ENCODE measurements around the gene MRGPRG. TPM values are rescaled to one million over a fixed set of nuclear protein-coding genes. Genes with fewer than 3 reads are reported as not detected.

Gene MRGPRG
- total and polyA plus RNA-seq, 2 of the 4 experiments (the other 2 are of a cell fraction), result not detected

- Histone ChIP-seq H3K9me3 (ENCODE audit: control insufficient read depth, insufficient read depth, low read length) (peaks cover 4% of the 10 kb centered on the region; the same call in 1 of the 2 replicates), H2BK5ac (ENCODE audit: low read depth, low read length, poor library complexity, severe bottlenecking) (no peak overlapping the region), H3K27me3 (ENCODE audit: control insufficient read depth, insufficient read depth, low read length) (peaks cover 9% of the 10 kb centered on the region; the same call in 1 of the 2 replicates), H3K4me3 (ENCODE audit: insufficient read depth, low read depth, low read length) (no peak overlapping the region), H2AK9ac (replicated peaks; ENCODE audit: low read depth, low read length, poor library complexity) (no peak overlapping the region), H2BK120ac (ENCODE audit: low read depth, low read length) (no peak overlapping the region), H4K8ac (ENCODE audit: low read depth in 2 of 2, low read length in 2 of 2) (no peak overlapping the region), H3K4ac (ENCODE audit: low read depth, low read length) (no peak overlapping the region), H2BK15ac (ENCODE audit: low read depth, low read length) (no peak overlapping the region), H3K9ac (ENCODE audit: low read depth, low read length) (no peak overlapping the region), H4K5ac (ENCODE audit: low read depth, low read length) (no peak overlapping the region), H3K79me1 (ENCODE audit: low read depth in 1 of 2, low read length in 2 of 2) (no peaks in the 10 kb centered on the region), H3K9me1 (ENCODE audit: insufficient read depth, low read length) (no peaks in the 10 kb centered on the region), H3K18ac (ENCODE audit: low read depth, low read length) (no peak overlapping the region), H3K36me3 (ENCODE audit: control insufficient read depth, insufficient read depth, low read length) (no peaks in the 10 kb centered on the region), H2BK20ac (ENCODE audit: low read depth, low read length) (no peak overlapping the region), H2AK5ac (ENCODE audit: low read depth, low read length) (no peak overlapping the region), H4K20me1 (ENCODE audit: insufficient read depth, low read length) (no peaks in the 10 kb centered on the region), H3K4me1 (ENCODE audit: control insufficient read depth, insufficient read depth, low read length) (peaks cover 5% of the 10 kb centered on the region), H4K91ac (ENCODE audit: insufficient read depth, low read depth, low read length) (no peak overlapping the region), H3K4me2 (ENCODE audit: low read depth, low read length) (no peak overlapping the region), H3K14ac (replicated peaks; ENCODE audit: low read depth, low read length) (no peak overlapping the region), H3K27ac (ENCODE audit: insufficient read depth, low read length) (no peak overlapping the region), H2AFZ (replicated peaks; ENCODE audit: low read length, poor library complexity) (no peak overlapping the region), H3K23ac (ENCODE audit: low read depth, low read length) (no peak overlapping the region), H3K56ac (ENCODE audit: extremely low read depth, insufficient read depth, low read length) (no peak overlapping the region)
- ATAC-seq (ENCODE audit: low read depth) (no peak), DNase-seq (no peak)
- intact Hi-C loops (cut with micrococcal nuclease), result no loop called here
- TF ChIP-seq USF2 (IDR thresholded peaks at IDR 0.05; ENCODE audit: low read depth, low read length) (no peak), CTCF (conservative IDR thresholded peaks at IDR 0.05; ENCODE audit: low read depth, low read length) (no peak), POLR2A (IDR thresholded peaks at IDR 0.05; ENCODE audit: low read depth, low read length) (no peak), CHD1 (IDR thresholded peaks at IDR 0.05; ENCODE audit: low read depth, low read length) (no peak), RCOR1 (IDR thresholded peaks at IDR 0.05; ENCODE audit: insufficient replicate concordance, low read length) (no peak), RFX5 (IDR thresholded peaks at IDR 0.05; ENCODE audit: low read depth, low read length) (no peak), MAFK (IDR thresholded peaks at IDR 0.05; ENCODE audit: low read depth, low read length) (no peak), CEBPB (IDR thresholded peaks at IDR 0.05; ENCODE audit: low read depth, low read length) (no peak), SMC3 (IDR thresholded peaks at IDR 0.05; ENCODE audit: low read depth, low read length) (no peak), BHLHE40 (IDR thresholded peaks at IDR 0.05; ENCODE audit: low read depth, low read length) (no peak), RAD21 (IDR thresholded peaks at IDR 0.05; ENCODE audit: low read length) (no peak), MXI1 (IDR thresholded peaks at IDR 0.05; ENCODE audit: borderline replicate concordance, low read depth, low read length) (no peak)
- POLR2A ChIA-PET (ENCODE audit: unreplicated experiment), result no interaction called here
- in situ Hi-C loops (cut with MboI; ENCODE audit: low sequenced_read_pairs), result no loop called here
- CTCF ChIA-PET, result no interaction called here
- dilution Hi-C loops (cut with HindIII; ENCODE audit: low sequenced_read_pairs, unreplicated experiment), result no loop called here
- no TSS peak for BruUV-seq (replicated peaks)
Measured at GRCh38 chr11:3175194-3175593, 43.4 kb downstream of the MRGPRG start.

Data from IMR-90 (cell line).